MM.1S (cell line): Measurements from ENCODE around the gene ANKRD29.

Source experiments
- EZH2 ChIP-seq: fragments of 300-600 bp; sonication (generic); optimal IDR thresholded peaks from 2 replicates; pipeline ENCODE3; 2017; ENCODE audit warnings: low read depth, mild to moderate bottlenecking, antibody characterized with exemption, low read length, mixed read lengths
- TF ChIP-seq, protein P1 (sequence below): fragments of 300-600 bp; sonication (generic); IDR thresholded peaks from 2 replicates; pipeline ENCODE4 v1.5.1; 2016; ENCODE audit warnings: antibody characterized with exemption, low read length, mixed read lengths

GRCh38 chr18:23664674-23665073, 2.0 kb upstream of the ANKRD29 start:
- TF ChIP-seq, protein P1, sequence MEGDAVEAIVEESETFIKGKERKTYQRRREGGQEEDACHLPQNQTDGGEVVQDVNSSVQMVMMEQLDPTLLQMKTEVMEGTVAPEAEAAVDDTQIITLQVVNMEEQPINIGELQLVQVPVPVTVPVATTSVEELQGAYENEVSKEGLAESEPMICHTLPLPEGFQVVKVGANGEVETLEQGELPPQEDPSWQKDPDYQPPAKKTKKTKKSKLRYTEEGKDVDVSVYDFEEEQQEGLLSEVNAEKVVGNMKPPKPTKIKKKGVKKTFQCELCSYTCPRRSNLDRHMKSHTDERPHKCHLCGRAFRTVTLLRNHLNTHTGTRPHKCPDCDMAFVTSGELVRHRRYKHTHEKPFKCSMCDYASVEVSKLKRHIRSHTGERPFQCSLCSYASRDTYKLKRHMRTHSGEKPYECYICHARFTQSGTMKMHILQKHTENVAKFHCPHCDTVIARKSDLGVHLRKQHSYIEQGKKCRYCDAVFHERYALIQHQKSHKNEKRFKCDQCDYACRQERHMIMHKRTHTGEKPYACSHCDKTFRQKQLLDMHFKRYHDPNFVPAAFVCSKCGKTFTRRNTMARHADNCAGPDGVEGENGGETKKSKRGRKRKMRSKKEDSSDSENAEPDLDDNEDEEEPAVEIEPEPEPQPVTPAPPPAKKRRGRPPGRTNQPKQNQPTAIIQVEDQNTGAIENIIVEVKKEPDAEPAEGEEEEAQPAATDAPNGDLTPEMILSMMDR = no peak
- no peak for TF ChIP-seq EZH2
